HCT116 (cell line): Measurements from ENCODE around the gene CD69. TPM values are rescaled to one million over a fixed set of nuclear protein-coding genes. Genes with fewer than 3 reads are reported as not detected.

Source experiments
- ATAC-seq: fragments of 200-7000 bp; cut with Tn5 transposase; 2 replicates; pipeline ENCODE4 v1.9.1; 2020; ENCODE audit warnings: mild to moderate bottlenecking, moderate library complexity
- BruUV-seq: library from RNA; stranded (reverse); fragments of 400-500 nt; replicated peaks from 2 replicates; lab custom pipeline; 2021; lab: Mats Ljungman, UMichigan
- CTCF ChIA-PET: fragments of 300-600 bp; sonication (Branson Sonifier 250); formaldehyde crosslinking; loops from one replicate; lab custom pipeline; 2021; ENCODE audit warnings: antibody characterized with exemption; lab: Charles Lee
- POLR2A ChIA-PET: fragments of 300-600, 350-600 bp; sonication (Branson Sonifier 250); formaldehyde crosslinking; loops from one replicate; lab custom pipeline; 2021; ENCODE audit warnings: antibody characterized with exemption; lab: Charles Lee
- RAD21 ChIA-PET, 2 experiments: fragments of 300-600 bp; sonication (Branson Sonifier 250); formaldehyde crosslinking; loops; one replicate each; lab custom pipeline; 2023; ENCODE audit warnings: low total read pairs in 2 of 2; ENCODE audit not compliant: uncharacterized antibody in 2 of 2, unreplicated experiment in 2 of 2, low non-redundant PET in 1 of 2; lab: Charles Lee
- DNase-seq: peaks from one replicate; pipeline ENCODE4 v3.0.0-alpha.2; 2010; ENCODE audit warnings: low read depth, low spot score
- H2AFZ ChIP-seq: fragments of 200-600 bp; shearing (Covaris generic), sonication (generic); 2 replicates; pipeline ENCODE4 v1.6.1; 2017; ENCODE audit warnings: low read depth, mixed run types, mixed read lengths, antibody characterized with exemption, low read length; ENCODE audit not compliant: poor library complexity, severe bottlenecking
- H3K27ac ChIP-seq: 2 replicates; pipeline ENCODE4 v1.5.1; 2012; ENCODE audit warnings: low read depth, low read length
- H3K27me3 ChIP-seq: fragments of 200-600 bp; sonication (generic); 2 replicates; pipeline ENCODE4 v1.6.1; 2016; ENCODE audit warnings: mixed run types, low read length, mixed read lengths; ENCODE audit not compliant: insufficient read depth
- H3K36me3 ChIP-seq, 2 experiments: fragments of 200-500 bp in 1 of 2; fragments of 200-600 bp in 1 of 2; sonication (Bioruptor generic) in 1 of 2; sonication (generic) in 1 of 2; 2 replicates each; pipeline versions ENCODE4 v1.5.1 to v1.6.1; 2014 to 2016; ENCODE audit warnings: low read length in 2 of 2, inconsistent platforms in 1 of 2, mixed read lengths in 1 of 2, mixed run types in 1 of 2; ENCODE audit not compliant: insufficient read depth in 2 of 2, control insufficient read depth in 1 of 2
- H3K4me1 ChIP-seq, 2 experiments: fragments of 200-600 bp in 1 of 2; sonication (generic) in 1 of 2; 2 replicates each; pipeline versions ENCODE4 v1.5.1 to v1.6.1; 2012 to 2017; ENCODE audit warnings: low read length in 2 of 2, inconsistent platforms in 1 of 2, mild to moderate bottlenecking in 1 of 2, mixed read lengths in 1 of 2, mixed run types in 1 of 2, moderate library complexity in 1 of 2; ENCODE audit not compliant: insufficient read depth in 2 of 2, control insufficient read depth in 1 of 2
- H3K4me2 ChIP-seq: fragments of 200-600 bp; sonication (generic); 2 replicates; pipeline ENCODE4 v1.6.1; 2017; ENCODE audit warnings: mixed run types, low read length, mixed read lengths
- H3K4me3 ChIP-seq, 2 experiments: fragments of 200-600 bp in 1 of 2; sonication (generic) in 1 of 2; replicated peaks in 1 of 2; 2 replicates each; pipeline ENCODE4 v1.5.1; 2011 to 2016; ENCODE audit warnings: low read length in 2 of 2, control low read depth in 1 of 2, low read depth in 1 of 2, mild to moderate bottlenecking in 1 of 2, mixed read lengths in 1 of 2, mixed run types in 1 of 2
- H3K79me2 ChIP-seq: fragments of 200-600 bp; sonication (generic); 2 replicates; pipeline ENCODE4 v1.6.1; 2017; ENCODE audit warnings: mild to moderate bottlenecking, mixed run types, low read length, moderate library complexity, mixed read lengths; ENCODE audit not compliant: insufficient read depth
- H3K9ac ChIP-seq: fragments of 200-600 bp; sonication (generic); 2 replicates; pipeline ENCODE4 v1.6.1; 2016; ENCODE audit warnings: low read length, mixed read lengths
- H3K9me2 ChIP-seq: fragments of 200-600 bp; sonication (generic), shearing (Covaris generic); 2 replicates; pipeline ENCODE4 v1.6.1; 2017; ENCODE audit warnings: mixed run types, mild to moderate bottlenecking, moderate library complexity; ENCODE audit not compliant: insufficient read depth
- H3K9me3 ChIP-seq, 2 experiments: fragments of 200-500 bp in 1 of 2; fragments of 200-600 bp in 1 of 2; sonication (Bioruptor generic) in 1 of 2; sonication (generic) in 1 of 2; 2 replicates each; pipeline ENCODE4 v1.6.1; 2014 to 2017; ENCODE audit warnings: low read length in 2 of 2, mixed read lengths in 2 of 2, inconsistent platforms in 1 of 2, low read depth in 1 of 2, mild to moderate bottlenecking in 1 of 2, mixed run types in 1 of 2, moderate library complexity in 1 of 2; ENCODE audit not compliant: control insufficient read depth in 1 of 2, insufficient read depth in 1 of 2
- H4K20me1 ChIP-seq: fragments of 200-600 bp; sonication (generic), shearing (Covaris generic); 2 replicates; pipeline ENCODE4 v1.6.1; 2017; ENCODE audit warnings: mixed run types, mild to moderate bottlenecking, moderate library complexity; ENCODE audit not compliant: insufficient read depth
- EGR1 ChIP-seq: IDR thresholded peaks from 2 replicates; pipeline ENCODE4 v1.6.1; 2012; ENCODE audit warnings: low read depth
- FOSL1 ChIP-seq: IDR thresholded peaks from 2 replicates; pipeline ENCODE4 v1.6.1; 2012; ENCODE audit warnings: low read depth
- POLR2AphosphoS5 ChIP-seq: IDR thresholded peaks from 2 replicates; pipeline ENCODE4 v1.6.1; 2011; ENCODE audit warnings: mild to moderate bottlenecking, low read depth, low read length, moderate library complexity
- SRF ChIP-seq: IDR thresholded peaks from 2 replicates; pipeline ENCODE4 v1.6.1; 2012; ENCODE audit warnings: low read depth
- intact Hi-C: fragments of 100-400 bp; cut with micrococcal nuclease; formaldehyde crosslinking; loops from 2 replicates; pipeline ENCODE4 v1.10.0; 2022
- total RNA-seq: library from RNA; stranded (reverse); gene quantifications from one replicate; pipeline ENCODE4 v1.2.1, GENCODE V29; 2021; ENCODE audit not compliant: unreplicated experiment
- TF ChIP-seq, protein P1 (sequence below): IDR thresholded peaks from 2 replicates; pipeline ENCODE4 v1.6.1; 2012; ENCODE audit warnings: low read depth

CD69 gene
- total RNA-seq, 1 experiment from 2014 or later = not detected

DNA sequence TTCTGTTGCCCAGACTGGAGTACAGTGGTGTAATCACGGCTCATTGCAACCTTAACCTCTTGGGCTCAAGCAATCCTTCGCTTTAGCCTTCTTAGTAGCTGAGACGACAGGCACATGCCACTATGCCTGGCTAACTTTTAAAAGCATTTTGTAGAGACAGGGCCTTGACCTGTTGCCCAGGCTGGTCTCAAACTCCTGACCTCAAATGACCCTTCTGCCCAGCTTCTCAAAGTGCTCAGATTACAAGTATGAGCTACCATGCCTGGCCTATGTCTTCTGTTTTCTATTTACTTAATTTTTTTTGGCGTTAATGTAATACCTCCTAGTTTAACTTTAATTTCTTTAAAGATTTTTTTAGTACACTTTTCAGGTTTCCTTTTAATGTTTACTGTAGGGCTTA lies 46.0 kb upstream of the CD69 start:
- no peak overlapping the region for H3K4me2 ChIP-seq
- no peak overlapping the region for H3K4me3 ChIP-seq
- H3K36me3 ChIP-seq = no peaks in the 10 kb centered on the region
- no peaks in the 10 kb centered on the region for H3K4me1 ChIP-seq
- H3K9ac ChIP-seq = no peak overlapping the region
- DNase-seq = no peak
- H3K79me2 ChIP-seq = no peaks in the 10 kb centered on the region
- ChIA-PET POLR2A (no interaction called here), RAD21 (no interaction called here), CTCF (no interaction called here)
- H2AFZ ChIP-seq = no peak overlapping the region
- no TSS peak for BruUV-seq
- intact Hi-C loops = no loop called here
- no peak for ATAC-seq
- peaks cover 69% of the 10 kb centered on the region for H3K27me3 ChIP-seq
- H3K9me3 ChIP-seq = no peaks in the 10 kb centered on the region
- H3K9me2 ChIP-seq = no peaks in the 10 kb centered on the region
- no peak overlapping the region for H3K27ac ChIP-seq
- H4K20me1 ChIP-seq = no peaks in the 10 kb centered on the region
- TF ChIP-seq EGR1 = no peak
- no peak for TF ChIP-seq POLR2AphosphoS5
- no peak for TF ChIP-seq SRF
- TF ChIP-seq FOSL1 = no peak

DNA sequence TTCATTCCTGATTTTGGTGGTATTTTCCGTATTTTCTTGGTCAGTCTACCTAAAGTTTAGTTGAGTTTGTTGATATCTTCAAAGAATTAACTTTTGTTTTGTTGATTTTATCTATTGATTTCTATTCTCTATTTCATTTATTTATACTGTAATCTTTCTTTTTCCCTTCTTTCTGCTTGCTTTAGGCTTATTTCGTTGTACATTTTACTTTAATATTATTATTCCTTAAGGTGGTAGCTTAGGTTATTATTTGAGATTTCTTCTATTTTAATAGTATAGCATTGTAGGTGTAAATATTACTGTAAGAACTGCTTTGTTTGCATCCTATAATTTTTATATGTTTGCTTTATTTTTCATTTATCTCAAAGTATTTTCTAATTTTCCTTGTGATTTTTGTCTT lies 45.2 kb upstream of the CD69 start:
- CTCF ChIA-PET = no interaction called here
- POLR2A ChIA-PET = no interaction called here
- BruUV-seq = no TSS peak
- Histone ChIP-seq H3K36me3 (no peaks in the 10 kb centered on the region), H3K4me3 (no peak overlapping the region), H3K79me2 (no peaks in the 10 kb centered on the region), H3K4me2 (no peak overlapping the region), H3K9ac (no peak overlapping the region), H3K4me1 (no peaks in the 10 kb centered on the region), H4K20me1 (no peaks in the 10 kb centered on the region), H2AFZ (no peak overlapping the region), H3K9me3 (no peaks in the 10 kb centered on the region), H3K9me2 (no peaks in the 10 kb centered on the region), H3K27ac (no peak overlapping the region), H3K27me3 (peaks cover 61% of the 10 kb centered on the region)
- TF ChIP-seq, protein P1, sequence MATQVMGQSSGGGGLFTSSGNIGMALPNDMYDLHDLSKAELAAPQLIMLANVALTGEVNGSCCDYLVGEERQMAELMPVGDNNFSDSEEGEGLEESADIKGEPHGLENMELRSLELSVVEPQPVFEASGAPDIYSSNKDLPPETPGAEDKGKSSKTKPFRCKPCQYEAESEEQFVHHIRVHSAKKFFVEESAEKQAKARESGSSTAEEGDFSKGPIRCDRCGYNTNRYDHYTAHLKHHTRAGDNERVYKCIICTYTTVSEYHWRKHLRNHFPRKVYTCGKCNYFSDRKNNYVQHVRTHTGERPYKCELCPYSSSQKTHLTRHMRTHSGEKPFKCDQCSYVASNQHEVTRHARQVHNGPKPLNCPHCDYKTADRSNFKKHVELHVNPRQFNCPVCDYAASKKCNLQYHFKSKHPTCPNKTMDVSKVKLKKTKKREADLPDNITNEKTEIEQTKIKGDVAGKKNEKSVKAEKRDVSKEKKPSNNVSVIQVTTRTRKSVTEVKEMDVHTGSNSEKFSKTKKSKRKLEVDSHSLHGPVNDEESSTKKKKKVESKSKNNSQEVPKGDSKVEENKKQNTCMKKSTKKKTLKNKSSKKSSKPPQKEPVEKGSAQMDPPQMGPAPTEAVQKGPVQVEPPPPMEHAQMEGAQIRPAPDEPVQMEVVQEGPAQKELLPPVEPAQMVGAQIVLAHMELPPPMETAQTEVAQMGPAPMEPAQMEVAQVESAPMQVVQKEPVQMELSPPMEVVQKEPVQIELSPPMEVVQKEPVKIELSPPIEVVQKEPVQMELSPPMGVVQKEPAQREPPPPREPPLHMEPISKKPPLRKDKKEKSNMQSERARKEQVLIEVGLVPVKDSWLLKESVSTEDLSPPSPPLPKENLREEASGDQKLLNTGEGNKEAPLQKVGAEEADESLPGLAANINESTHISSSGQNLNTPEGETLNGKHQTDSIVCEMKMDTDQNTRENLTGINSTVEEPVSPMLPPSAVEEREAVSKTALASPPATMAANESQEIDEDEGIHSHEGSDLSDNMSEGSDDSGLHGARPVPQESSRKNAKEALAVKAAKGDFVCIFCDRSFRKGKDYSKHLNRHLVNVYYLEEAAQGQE = no peak
- ATAC-seq (no peak), DNase-seq (no peak)
- intact Hi-C loops = no loop called here
- RAD21 ChIA-PET = no interaction called here
